Measurements from ENCODE around the gene KHDC4.
"Not testable (repeated sequence)": the region's sequence is repeated elsewhere in the genome, so short reads cannot be mapped to it uniquely, and the experiment has no call there.

Gene KHDC4

DNA sequence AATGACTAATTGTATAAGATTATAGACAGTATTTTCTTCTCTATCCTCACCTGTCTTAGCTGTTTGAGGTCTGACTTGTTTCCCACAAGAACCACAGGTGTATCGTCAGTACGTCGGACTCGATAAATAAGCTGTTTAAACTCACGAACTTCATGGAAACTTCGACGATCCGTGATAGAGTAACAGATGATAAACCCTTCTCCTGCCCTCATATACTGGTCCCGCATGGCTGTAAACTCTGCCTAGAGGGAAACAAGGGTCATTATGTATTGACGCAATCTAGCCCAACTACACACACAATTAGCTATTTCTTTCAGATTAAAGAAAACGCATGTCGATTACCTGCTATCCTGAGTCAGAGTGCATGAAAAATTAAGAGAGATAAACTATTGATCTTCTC, 30.0 kb downstream of the KHDC4 start:
- no peak for DNase-seq (ENCODE audit: low read depth)
- H3K4me3 ChIP-seq (ENCODE audit: low read depth, low read length) = no peak overlapping the region
- TF ChIP-seq POLR2A (IDR thresholded peaks at IDR 0.05; ENCODE audit: extremely low read depth, insufficient read length) = no peak
- TF ChIP-seq CTCF (IDR thresholded peaks at IDR 0.05; ENCODE audit: low read depth, low read length) = no peak
- TF ChIP-seq MYC (IDR thresholded peaks at IDR 0.05; ENCODE audit: low read depth, low read length) = no peak
- TF ChIP-seq, protein P1, sequence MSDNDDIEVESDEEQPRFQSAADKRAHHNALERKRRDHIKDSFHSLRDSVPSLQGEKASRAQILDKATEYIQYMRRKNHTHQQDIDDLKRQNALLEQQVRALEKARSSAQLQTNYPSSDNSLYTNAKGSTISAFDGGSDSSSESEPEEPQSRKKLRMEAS (IDR thresholded peaks at IDR 0.05; ENCODE audit: low read depth, low read length) = no peak

DNA sequence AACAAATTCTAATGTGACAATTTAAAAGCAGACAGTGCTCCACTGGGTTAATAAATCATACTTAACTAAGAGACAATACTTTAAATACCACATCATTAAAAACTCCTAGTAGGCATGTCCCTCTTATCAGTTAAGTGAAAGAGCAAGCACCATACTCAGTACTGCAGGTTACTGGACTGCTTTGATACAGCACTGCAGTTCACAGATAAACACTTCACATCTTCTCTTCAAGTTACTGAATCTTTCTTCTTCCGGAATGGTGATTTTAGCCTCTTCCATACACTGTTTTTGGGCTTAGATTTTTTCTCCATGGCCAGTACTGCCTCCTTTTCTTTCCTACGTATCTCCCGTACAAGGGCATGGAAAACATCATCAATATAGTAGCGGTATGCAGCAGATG, 34.1 kb downstream of the KHDC4 start:
- DNase-seq (ENCODE audit: low read depth) = no peak
- TF ChIP-seq, protein P1 (IDR thresholded peaks at IDR 0.05; ENCODE audit: low read depth, low read length) = no peak
- H3K4me3 ChIP-seq (ENCODE audit: low read depth, low read length) = no peak overlapping the region

- TF ChIP-seq MYC (IDR thresholded peaks at IDR 0.05; ENCODE audit: low read depth, low read length) = no peak
- TF ChIP-seq, protein P1 (IDR thresholded peaks at IDR 0.05; ENCODE audit: low read depth, low read length) = no peak
- no peak for TF ChIP-seq CTCF (IDR thresholded peaks at IDR 0.05; ENCODE audit: low read depth, low read length)
- no peak for TF ChIP-seq POLR2A (IDR thresholded peaks at IDR 0.05; ENCODE audit: extremely low read depth, insufficient read length)
- H3K4me3 ChIP-seq (ENCODE audit: low read depth, low read length) = no peak overlapping the region
- no peak for DNase-seq (ENCODE audit: low read depth)
These were observed 34.5 kb downstream of the KHDC4 start for GRCh38 chr1:155899683-155900082.

GRCh38 chr1:155898888-155899287, 35.3 kb downstream of the KHDC4 start:
- TF ChIP-seq, protein P1 (IDR thresholded peaks at IDR 0.05; ENCODE audit: low read depth, low read length) = no peak
- TF ChIP-seq MYC (IDR thresholded peaks at IDR 0.05; ENCODE audit: low read depth, low read length) (no peak), CTCF (IDR thresholded peaks at IDR 0.05; ENCODE audit: low read depth, low read length) (no peak), POLR2A (IDR thresholded peaks at IDR 0.05; ENCODE audit: extremely low read depth, insufficient read length) (no peak)
- no peak for DNase-seq (ENCODE audit: low read depth)
- no peak overlapping the region for H3K4me3 ChIP-seq (ENCODE audit: low read depth, low read length)

GRCh38 chr1:155897746-155898145, 36.5 kb downstream of the KHDC4 start:
- DNase-seq (ENCODE audit: low read depth) = no peak
- no peak overlapping the region for H3K4me3 ChIP-seq (ENCODE audit: low read depth, low read length)
- no peak for TF ChIP-seq MYC (IDR thresholded peaks at IDR 0.05; ENCODE audit: low read depth, low read length)
- no peak for TF ChIP-seq POLR2A (IDR thresholded peaks at IDR 0.05; ENCODE audit: extremely low read depth, insufficient read length)
- no peak for TF ChIP-seq CTCF (IDR thresholded peaks at IDR 0.05; ENCODE audit: low read depth, low read length)
- TF ChIP-seq, protein P1 (IDR thresholded peaks at IDR 0.05; ENCODE audit: low read depth, low read length) = no peak

DNA sequence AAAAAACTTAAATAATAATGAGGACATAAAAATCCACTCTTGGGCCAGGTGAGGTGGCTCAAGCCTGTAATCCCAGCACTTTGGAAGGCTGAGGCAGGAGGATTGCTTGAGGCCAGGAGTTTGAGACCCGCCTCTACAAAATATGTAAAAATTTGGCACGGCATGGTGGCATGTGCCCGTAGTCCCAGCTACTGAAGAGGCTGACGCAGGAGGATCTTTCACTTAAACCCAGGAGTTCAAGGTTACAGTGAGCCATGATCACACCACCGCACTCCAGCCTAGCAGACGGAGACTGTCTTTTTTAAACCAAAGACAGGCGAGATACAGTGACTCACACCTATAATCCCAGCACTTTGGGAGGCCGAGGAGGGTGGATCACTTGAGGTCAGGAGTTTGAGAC, 37.7 kb downstream of the KHDC4 start:
- not testable (repeated sequence) for DNase-seq (ENCODE audit: low read depth); H3K4me3 ChIP-seq (ENCODE audit: low read depth, low read length)

DNA sequence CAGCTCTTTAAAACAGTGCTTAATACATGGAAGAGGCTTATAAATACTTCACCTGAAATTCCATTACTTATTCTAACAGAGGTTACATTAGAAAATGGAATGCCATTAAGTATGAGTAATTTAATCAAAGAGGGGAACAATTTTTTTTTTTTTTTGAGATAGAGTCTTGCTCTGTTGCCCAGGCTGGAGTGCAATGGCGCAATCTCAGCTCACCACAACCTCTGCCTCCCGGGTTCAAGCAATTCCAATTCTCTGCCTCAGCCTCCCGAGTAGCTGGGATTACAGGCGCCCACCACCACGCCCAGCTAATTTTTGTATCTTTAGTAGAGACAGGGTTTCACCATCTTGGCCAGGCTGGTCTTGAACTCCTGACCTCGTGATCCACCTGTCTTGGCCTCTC, 38.6 kb downstream of the KHDC4 start:
- not testable (repeated sequence) for DNase-seq (ENCODE audit: low read depth); H3K4me3 ChIP-seq (ENCODE audit: low read depth, low read length)
